Ovary (tissue), 3 donors: ENCODE results near the gene CCL4.

Source experiments
- EP300 ChIP-seq: sonication (generic); formaldehyde crosslinking; IDR thresholded peaks from one replicate; pipeline ENCODE4 v1.6.1; 2017; ENCODE audit warnings: antibody characterized with exemption
- TF ChIP-seq, protein P1 (sequence below), 3 donors: fragments of 450-650 bp in 2 of 3; fragments of 200-600 bp in 1 of 3; IDR thresholded peaks; one replicate each; pipeline versions ENCODE4 v1.5.1 to v1.8.0; 2016 to 2022; ENCODE audit warnings: antibody characterized with exemption in 3 of 3, mild to moderate bottlenecking in 1 of 3
- donor health status: DM: no; HTN: no; CAD: no.

DNA sequence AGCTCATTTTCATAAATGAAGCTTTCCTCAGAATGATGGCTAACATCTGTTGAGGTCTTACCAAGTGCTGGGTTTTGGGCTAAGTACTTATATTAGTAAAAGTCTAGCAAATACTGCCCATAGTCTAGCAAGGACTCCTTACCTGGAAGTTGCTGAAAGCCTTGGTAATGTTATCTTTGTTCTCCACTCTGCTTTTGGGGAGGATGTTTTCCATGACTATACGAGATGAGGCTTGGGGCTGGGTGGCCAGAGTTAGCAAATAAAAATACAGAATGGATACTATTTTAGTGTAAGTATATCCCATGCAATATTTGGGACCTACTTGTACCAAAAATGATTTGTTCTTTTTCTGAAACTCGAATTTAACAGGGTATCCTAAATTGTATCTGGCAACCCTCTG, 31.9 kb upstream of the CCL4 start:
- TF ChIP-seq, protein P1, sequence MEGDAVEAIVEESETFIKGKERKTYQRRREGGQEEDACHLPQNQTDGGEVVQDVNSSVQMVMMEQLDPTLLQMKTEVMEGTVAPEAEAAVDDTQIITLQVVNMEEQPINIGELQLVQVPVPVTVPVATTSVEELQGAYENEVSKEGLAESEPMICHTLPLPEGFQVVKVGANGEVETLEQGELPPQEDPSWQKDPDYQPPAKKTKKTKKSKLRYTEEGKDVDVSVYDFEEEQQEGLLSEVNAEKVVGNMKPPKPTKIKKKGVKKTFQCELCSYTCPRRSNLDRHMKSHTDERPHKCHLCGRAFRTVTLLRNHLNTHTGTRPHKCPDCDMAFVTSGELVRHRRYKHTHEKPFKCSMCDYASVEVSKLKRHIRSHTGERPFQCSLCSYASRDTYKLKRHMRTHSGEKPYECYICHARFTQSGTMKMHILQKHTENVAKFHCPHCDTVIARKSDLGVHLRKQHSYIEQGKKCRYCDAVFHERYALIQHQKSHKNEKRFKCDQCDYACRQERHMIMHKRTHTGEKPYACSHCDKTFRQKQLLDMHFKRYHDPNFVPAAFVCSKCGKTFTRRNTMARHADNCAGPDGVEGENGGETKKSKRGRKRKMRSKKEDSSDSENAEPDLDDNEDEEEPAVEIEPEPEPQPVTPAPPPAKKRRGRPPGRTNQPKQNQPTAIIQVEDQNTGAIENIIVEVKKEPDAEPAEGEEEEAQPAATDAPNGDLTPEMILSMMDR (IDR thresholded peaks at IDR 0.05): no peak
- no peak for TF ChIP-seq EP300
